Ishikawa (cell line): ENCODE measurements around the gene CCDC170.

Experiments used
- CEBPB ChIP-seq: IDR thresholded peaks from 2 replicates; pipeline ENCODE4 v1.6.1; 2012
- EP300 ChIP-seq: IDR thresholded peaks from 2 replicates; pipeline ENCODE4 v1.6.1; 2012; ENCODE audit warnings: borderline replicate concordance
- REST ChIP-seq: IDR thresholded peaks from 2 replicates; pipeline ENCODE4 v1.6.1; 2012; ENCODE audit warnings: low read depth, mild to moderate bottlenecking
- TAF1 ChIP-seq: IDR thresholded peaks from 2 replicates; pipeline ENCODE4 v1.6.1; 2012; ENCODE audit warnings: low read depth, mild to moderate bottlenecking
- TCF12 ChIP-seq: IDR thresholded peaks from 2 replicates; pipeline ENCODE4 v1.6.1; 2012; ENCODE audit warnings: low read depth
- TF ChIP-seq, protein P1 (sequence below): IDR thresholded peaks from 2 replicates; pipeline ENCODE4 v1.6.1; 2012

- TF ChIP-seq EP300 = no peak
- TF ChIP-seq, protein P1, sequence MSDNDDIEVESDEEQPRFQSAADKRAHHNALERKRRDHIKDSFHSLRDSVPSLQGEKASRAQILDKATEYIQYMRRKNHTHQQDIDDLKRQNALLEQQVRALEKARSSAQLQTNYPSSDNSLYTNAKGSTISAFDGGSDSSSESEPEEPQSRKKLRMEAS = no peak
- no peak for TF ChIP-seq TAF1
- no peak for TF ChIP-seq CEBPB
- no peak for TF ChIP-seq REST
- TF ChIP-seq TCF12 = no peak
These were observed 120.8 kb downstream of the CCDC170 start for GRCh38 chr6:151614630-151615029.
